Astrocyte of the cerebellum (primary cell): Measurements from ENCODE around the gene ABCF3.

Experiments
- DNase-seq: peaks from one replicate; pipeline ENCODE4 v3.0.0-alpha.2; 2011; ENCODE audit warnings: low read depth
- H3K4me3 ChIP-seq: 2 replicates; pipeline ENCODE4 v1.5.1; 2011; ENCODE audit warnings: mild to moderate bottlenecking, low read depth, low read length, moderate library complexity
- in situ Hi-C: cut with HindIII; loops from 2 replicates; pipeline ENCODE4 v1.10.0; 2017; ENCODE audit warnings: low sequenced_read_pairs
- TF ChIP-seq, protein P1 (sequence below): IDR thresholded peaks from 2 replicates; pipeline ENCODE4 v1.5.1; 2012; ENCODE audit warnings: low read length, low read depth, moderate library complexity, mild to moderate bottlenecking; ENCODE audit errors: missing control alignments

Gene ABCF3

DNA sequence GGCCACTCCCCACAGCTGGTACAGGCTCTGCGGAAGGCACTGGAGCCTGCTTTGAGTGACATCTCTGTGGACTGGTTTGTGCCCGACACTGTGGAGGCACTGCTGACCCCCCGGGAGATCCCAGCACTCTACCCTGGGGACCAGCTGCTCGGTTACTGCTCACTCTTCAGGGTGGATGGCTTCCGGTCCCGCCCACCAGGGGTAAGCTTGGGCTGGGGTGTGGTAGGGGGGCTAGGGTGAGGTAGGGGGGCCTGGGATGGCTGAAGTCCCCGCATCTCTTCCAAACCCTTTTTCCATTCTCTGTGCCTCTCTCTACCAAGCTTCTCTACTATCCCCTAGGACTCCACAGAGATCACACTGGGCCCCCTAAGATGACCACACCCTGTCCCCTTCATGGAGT, 51.2 kb downstream of the ABCF3 start:
- H3K4me3 ChIP-seq: no peak overlapping the region
- TF ChIP-seq, protein P1, sequence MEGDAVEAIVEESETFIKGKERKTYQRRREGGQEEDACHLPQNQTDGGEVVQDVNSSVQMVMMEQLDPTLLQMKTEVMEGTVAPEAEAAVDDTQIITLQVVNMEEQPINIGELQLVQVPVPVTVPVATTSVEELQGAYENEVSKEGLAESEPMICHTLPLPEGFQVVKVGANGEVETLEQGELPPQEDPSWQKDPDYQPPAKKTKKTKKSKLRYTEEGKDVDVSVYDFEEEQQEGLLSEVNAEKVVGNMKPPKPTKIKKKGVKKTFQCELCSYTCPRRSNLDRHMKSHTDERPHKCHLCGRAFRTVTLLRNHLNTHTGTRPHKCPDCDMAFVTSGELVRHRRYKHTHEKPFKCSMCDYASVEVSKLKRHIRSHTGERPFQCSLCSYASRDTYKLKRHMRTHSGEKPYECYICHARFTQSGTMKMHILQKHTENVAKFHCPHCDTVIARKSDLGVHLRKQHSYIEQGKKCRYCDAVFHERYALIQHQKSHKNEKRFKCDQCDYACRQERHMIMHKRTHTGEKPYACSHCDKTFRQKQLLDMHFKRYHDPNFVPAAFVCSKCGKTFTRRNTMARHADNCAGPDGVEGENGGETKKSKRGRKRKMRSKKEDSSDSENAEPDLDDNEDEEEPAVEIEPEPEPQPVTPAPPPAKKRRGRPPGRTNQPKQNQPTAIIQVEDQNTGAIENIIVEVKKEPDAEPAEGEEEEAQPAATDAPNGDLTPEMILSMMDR: no peak
- no peak for DNase-seq
- in situ Hi-C loops: loop anchor here (25.0 kb wide), 1 partner anchor 350 kb away; the partner anchor contains the start of gene PARL

DNA sequence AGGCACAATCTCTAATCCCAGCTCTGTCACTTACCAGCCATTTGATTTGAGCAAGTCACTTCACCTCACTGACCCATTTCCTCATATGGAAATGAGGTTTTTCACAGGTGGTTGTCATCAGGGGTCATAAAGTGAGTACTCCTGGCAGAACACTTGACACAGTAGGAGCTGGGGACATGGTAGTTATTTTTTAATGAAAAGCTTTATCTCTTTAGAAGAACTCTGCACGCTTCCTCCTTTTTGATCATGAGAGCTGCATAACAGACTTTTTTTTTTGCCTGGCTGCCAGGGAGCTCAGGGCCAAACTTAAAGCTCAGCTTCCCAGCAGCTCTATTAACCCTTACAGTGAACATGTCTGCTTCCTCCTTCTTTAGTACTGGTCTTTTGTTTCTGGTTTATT, 51.8 kb downstream of the ABCF3 start:
- in situ Hi-C loops: loop anchor here (25.0 kb wide), 1 partner anchor 351 kb away; the partner anchor contains the start of gene PARL
- DNase-seq: no peak

DNA sequence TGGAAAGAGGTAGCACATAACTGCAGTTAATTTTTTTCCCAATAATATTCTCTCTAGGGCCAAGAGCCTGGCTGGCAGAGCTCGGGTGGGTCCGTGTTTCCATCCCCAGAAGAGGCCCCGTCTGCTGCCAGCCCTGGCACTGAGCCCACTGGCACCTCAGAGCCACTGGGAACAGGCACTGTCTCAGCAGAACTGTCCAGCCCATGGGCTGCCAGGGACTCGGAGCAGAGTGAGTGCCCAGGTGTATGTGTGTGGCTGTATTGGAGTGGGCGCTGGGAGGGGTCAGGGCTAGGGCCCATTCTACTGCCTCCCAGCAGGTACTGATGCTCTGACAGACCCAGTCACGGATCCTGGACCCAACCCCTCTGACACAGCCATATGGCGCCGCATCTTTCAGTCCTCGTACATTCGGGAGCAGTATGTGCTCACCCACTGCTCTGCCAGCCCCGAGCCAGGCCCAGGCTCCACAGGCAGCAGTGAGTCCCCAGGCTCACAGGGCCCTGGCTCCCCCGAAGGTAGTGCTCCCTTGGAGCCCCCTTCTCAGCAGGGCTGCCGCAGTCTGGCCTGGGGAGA, 52.3 kb downstream of the ABCF3 start:
- no peak overlapping the region for H3K4me3 ChIP-seq
- TF ChIP-seq, protein P1: no peak
- in situ Hi-C loops: loop anchor here (25.0 kb wide), 1 partner anchor 351 kb away; the partner anchor contains the start of gene PARL
- DNase-seq: no peak

More for the DNA sequence above, 51.8 kb downstream of the ABCF3 start:
- no peak overlapping the region for H3K4me3 ChIP-seq
- TF ChIP-seq, protein P1: no peak

DNA sequence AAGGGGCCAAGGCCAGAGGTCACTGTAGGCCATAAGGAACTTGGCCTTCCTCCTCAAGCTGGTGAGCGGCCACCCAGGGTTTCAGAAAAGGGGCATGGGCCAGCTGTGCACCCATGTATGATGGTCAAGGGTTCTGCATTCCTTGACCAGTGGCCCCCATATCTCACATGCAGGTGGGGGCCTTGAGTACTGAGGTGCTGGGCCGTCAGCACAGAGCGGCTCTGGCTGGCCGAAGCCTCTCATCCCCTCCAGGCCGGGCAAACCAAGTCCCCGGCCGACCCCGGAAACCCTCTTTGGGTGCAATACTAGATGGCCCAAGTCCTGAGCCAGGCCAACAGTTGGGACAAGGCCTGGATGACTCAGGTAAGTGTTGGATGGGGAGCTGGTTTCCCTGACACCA, 53.2 kb downstream of the ABCF3 start:
- TF ChIP-seq, protein P1: no peak
- DNase-seq: no peak
- H3K4me3 ChIP-seq: no peak overlapping the region
- in situ Hi-C loops: loop anchor here (25.0 kb wide), 1 partner anchor 352 kb away; the partner anchor contains the start of gene PARL

DNA sequence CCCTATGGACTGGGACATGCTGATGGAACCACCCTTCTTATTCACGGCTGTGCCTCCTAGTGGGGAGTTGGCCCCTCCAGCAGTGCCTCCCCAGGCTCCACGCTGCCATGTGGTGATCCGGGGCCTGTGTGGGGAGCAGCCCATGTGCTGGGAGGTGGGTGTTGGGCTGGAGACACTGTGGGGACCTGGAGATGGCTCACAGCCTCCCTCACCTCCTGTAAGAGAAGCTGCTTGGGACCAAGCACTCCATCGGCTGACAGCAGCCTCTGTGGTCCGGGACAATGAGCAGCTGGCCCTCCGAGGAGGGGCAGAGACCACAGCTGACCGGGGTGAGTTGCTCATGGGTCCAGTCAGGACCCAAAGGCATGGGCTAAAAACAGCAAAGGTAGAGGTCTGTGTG, 53.7 kb downstream of the ABCF3 start:
- no peak for DNase-seq
- TF ChIP-seq, protein P1: no peak
- H3K4me3 ChIP-seq: no peak overlapping the region
- in situ Hi-C loops: loop anchor here (25.0 kb wide), 1 partner anchor 352 kb away; the partner anchor contains the start of gene PARL

DNA sequence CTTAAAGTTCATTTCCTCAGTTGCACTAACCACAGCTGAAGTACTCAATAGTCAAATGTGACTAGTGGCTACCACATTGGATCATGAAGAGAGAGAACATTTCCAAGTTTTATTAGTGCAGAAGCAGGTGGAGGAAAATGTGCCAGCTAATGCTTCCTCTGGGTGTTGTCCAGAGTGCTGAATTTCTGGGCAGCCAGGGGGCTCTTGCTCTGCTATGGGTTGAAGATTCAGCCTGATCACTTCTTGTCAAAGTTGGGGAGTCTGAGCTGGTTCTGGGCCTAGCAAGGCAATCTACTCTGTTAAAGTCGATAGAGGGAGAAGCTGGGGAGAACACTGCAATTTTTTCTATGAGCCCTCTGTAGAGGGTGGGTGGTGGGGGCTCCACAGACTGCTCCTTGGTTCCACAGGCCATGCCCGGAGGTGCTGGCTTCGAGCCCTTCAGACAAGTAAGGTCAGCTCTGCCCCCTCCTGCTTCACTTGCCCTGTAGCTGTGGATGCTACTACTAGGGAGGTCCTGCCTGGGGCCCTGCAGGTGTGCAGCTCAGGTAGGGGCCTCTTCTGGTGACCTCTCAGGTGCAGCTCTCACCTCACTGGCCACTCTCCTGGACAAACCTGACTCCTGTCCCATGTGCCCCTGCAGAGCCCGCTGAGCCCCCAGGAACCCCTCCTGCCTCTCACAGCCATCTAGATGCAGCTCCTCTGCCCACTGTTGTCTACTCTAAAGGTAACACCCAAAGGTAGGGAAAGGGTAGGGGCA, 54.6 kb downstream of the ABCF3 start:
- in situ Hi-C loops: loop anchor here (25.0 kb wide), 1 partner anchor 353 kb away; the partner anchor contains the start of gene PARL
- DNase-seq: no peak
- no peak overlapping the region for H3K4me3 ChIP-seq
- TF ChIP-seq, protein P1: no peak
